NCI-H1417 (cell line): ENCODE results near the gene OR2T8.

Experiments used
- DNase-seq, 3 experiments: peaks; one replicate each; lab custom pipeline; 2025; lab: John Stamatoyannopoulos, UW

The OR2T8 gene

GRCh38 chr1:247962911-247963588 is 43.0 kb downstream of the OR2T8 start:
- DNase-seq: no peak

GRCh38 chr1:247964933-247965332 is 44.9 kb downstream of the OR2T8 start, which contains the start of gene OR2AK2:
OR2AK2 (plus strand) TSS chr1:247965233; CDS start chr1:247965377, 144 bp downstream.
- DNase-seq: no peak

GRCh38 chr1:247966532-247967204 is 46.6 kb downstream of the OR2T8 start:
- no peak for DNase-seq
